GM21367 (cell line): ENCODE measurements around the gene ARMC8.

Experiments used
- ATAC-seq: cut with Tn5 transposase; IDR thresholded peaks from one replicate; pipeline ENCODE4 v1.9.1; 2021; ENCODE audit not compliant: unreplicated experiment

Gene ARMC8

DNA sequence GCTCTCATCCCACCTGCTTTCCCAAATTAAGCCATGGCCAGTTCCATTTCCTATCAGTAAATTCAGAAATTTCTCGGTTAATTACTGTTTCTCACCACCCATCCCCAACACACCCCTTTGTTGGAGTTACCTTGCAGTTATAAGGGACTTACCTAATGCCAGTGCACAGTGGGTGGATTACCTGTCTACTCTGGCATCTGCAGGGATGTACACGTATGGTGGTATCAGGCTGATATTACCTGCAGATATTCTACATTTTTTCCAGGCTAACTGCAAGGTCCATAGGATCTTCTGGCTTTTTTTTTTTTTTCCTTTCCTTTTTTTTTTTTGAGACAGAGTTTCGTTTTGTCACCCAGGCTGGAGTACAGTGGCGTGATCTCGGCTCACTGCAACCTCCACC, 153.4 kb downstream of the ARMC8 start:
- ATAC-seq: no peak

DNA sequence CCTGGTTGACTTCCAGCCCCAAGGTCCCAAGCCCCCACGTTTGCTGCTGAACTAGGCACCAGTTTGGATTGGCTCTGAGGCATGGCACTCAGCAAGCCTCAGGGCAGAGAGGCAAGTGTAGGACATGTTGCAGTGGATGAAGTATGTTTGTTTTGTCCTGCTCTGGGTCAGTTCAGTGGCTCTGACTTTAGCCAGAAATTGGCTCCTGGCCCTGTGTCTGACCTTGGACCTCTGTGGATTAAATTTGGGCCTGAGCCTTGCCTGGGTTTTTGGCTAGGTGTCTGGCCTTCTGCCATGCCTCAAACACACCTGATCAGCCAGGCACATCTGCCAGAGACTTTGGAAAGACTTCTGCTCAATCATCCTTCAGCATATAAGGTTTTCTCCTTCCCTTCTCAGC, 157.7 kb downstream of the ARMC8 start:
- ATAC-seq: no peak
